Effector memory CD8-positive, alpha-beta T cell (primary cell): ENCODE measurements around the gene KRT7.
A peak's percentile ranks its signal among the peaks of the same experiment; 100 is the strongest.
"Not testable (repeated sequence)": the region's sequence is repeated elsewhere in the genome, so short reads cannot be mapped to it uniquely, and the experiment has no call there.

Experiments used
- ATAC-seq: fragments of 150-1000 bp; cut with Tn5 transposase; replicated peaks from 2 replicates; pipeline ENCODE4 v1.10.0; 2021; ENCODE audit warnings: mild to moderate bottlenecking, moderate library complexity
- DNase-seq, 3 experiments: peaks; one replicate each; pipeline ENCODE4 v3.0.0; 2021
- H3K27ac Mint-ChIP-seq, 2 donors: one replicate each; pipeline ENCODE4 v1.8.0; 2022; ENCODE audit warnings: mild to moderate bottlenecking in 2 of 2, mixed read lengths in 2 of 2, moderate library complexity in 2 of 2
- H3K27me3 Mint-ChIP-seq, 2 donors: one replicate each; pipeline ENCODE4 v1.8.0; 2022; ENCODE audit warnings: mixed read lengths in 2 of 2
- H3K36me3 Mint-ChIP-seq: one replicate; pipeline ENCODE4 v1.8.0; 2022; ENCODE audit warnings: mild to moderate bottlenecking, moderate library complexity, mixed read lengths; ENCODE audit not compliant: insufficient read depth
- H3K4me1 Mint-ChIP-seq, 2 donors: one replicate each; pipeline ENCODE4 v1.8.0; 2022; ENCODE audit warnings: low read depth in 2 of 2, mixed read lengths in 2 of 2
- H3K4me3 Mint-ChIP-seq, 2 donors: one replicate each; pipeline ENCODE4 v1.8.0; 2022; ENCODE audit warnings: mild to moderate bottlenecking in 2 of 2, mixed read lengths in 2 of 2, moderate library complexity in 2 of 2
- H3K9me3 Mint-ChIP-seq, 2 donors: one replicate each; pipeline ENCODE4 v1.8.0; 2022; ENCODE audit warnings: mixed read lengths in 2 of 2

Gene KRT7

DNA sequence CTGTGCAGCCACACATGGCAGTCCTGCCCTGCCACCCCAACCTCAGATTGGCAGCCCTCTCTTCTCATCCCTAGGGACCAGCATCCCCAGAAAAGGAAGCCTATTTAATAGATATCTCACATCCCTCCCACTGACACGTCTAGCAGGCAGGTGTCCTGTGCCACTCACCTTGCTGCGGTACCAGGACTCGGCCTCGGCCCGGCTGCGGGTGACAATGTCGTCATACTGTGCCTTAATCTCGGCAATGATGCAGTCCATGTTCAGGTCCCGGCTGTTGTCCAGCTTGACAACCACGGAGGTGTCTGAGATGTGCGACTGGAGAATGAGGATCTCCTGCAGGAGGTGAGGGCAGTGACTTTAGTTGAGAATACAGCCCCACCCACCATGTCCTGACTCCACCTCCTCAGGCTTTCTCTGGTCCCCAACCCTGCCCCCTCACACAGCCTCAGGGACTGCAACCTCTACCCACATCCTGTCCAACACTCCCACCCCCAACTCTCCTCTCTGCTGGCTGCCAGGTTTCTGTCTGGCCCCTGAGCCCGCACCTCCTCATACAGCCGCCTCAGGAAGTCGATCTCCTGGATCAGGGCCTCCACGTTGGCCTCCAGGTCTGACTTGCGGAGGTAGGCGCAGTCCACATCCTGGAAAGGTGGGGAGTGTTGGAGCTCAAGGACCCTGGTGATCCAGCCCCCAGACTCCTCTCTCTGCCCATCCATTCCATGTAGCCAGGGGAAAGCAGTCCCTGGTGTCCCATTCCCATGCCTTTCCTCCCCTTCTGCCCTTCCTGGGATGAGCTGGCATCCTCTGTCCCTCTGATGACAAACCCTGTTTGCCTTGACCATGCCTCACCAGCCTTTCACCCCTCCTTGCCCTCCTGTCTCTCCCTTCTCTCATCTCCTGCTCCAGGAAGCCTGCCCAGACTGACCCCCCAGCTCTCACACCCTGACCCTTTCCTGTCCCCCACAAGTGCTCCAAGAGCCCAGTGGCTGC lies 55.1 kb downstream of the KRT7 start:
- peak overlapping the region; percentile 1 to 35 for H3K27ac Mint-ChIP-seq
- not testable (repeated sequence) for H3K36me3 Mint-ChIP-seq, H3K9me3 Mint-ChIP-seq, DNase-seq
- ATAC-seq = peak; percentile 62
- H3K27me3 Mint-ChIP-seq = peaks cover 1 to 42% of the 10 kb centered on the region in 2 donors
- H3K4me3 Mint-ChIP-seq = peak overlapping the region; percentile 8 to 16
- H3K4me1 Mint-ChIP-seq = peaks cover 12 to 13% of the 10 kb centered on the region in 2 donors

- Mint-ChIP-seq H3K27me3 (peaks cover 8 to 41% of the 10 kb centered on the region in 2 donors), H3K4me1 (peaks cover 12 to 13% of the 10 kb centered on the region in 2 donors)
- not testable (repeated sequence) for H3K9me3 Mint-ChIP-seq, H3K4me3 Mint-ChIP-seq, H3K36me3 Mint-ChIP-seq, DNase-seq, ATAC-seq, H3K27ac Mint-ChIP-seq
Observed at GRCh38 chr12:52290483-52291134, 57.6 kb downstream of the KRT7 start.

DNA sequence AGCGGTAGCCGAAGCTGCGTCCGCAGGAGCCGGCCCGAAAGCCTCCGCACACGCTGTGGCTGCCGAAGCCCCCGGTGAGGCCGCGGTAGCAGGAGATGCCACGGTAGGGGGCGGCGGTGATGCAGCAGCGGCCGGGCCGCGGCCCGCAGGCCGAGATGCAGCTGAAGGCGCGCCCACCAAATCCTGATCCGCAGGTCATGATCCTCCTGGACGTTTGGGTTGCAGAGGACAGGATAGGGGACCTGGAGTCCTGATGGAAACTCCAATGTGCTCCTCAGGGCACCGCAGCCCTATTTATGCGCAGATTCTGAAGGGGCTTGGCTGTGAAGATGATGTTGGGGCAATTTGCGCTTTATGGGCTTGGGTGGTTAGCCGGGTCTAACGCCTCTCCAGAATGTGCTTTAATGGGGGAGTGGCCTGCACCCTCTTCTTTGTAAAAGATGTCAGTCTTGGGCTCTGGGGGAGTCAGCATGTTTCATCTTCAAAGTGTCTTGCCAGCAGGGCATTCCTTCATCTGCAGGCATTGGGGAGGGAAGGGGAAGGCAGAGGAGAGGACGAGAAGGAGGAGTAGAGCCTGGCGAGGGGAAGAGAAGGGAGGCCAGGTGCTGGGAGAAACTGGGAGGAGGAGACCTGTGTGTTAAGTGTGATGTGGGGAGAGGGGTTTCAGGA lies 58.4 kb downstream of the KRT7 start, which contains the start of gene KRT81:
KRT81 (minus strand) TSS at position 268 of the 669 bp plus-strand sequence; CDS start at position 199, 69 bp downstream.
- Mint-ChIP-seq H3K27me3 (peaks cover 8 to 36% of the 10 kb centered on the region in 2 donors), H3K4me1 (peaks cover 12 to 13% of the 10 kb centered on the region in 2 donors), H3K27ac (no peak within 1 kb of the TSS), H3K36me3 (no peaks in the 10 kb centered on the region), H3K4me3 (no peak within 1 kb of the TSS), H3K9me3 (no peaks in the 10 kb centered on the region)
- no peak for DNase-seq
- no peak for ATAC-seq

GRCh38 chr12:52293926-52294325 lies 60.9 kb downstream of the KRT7 start:
- Mint-ChIP-seq H3K4me1 (no peaks in the 10 kb centered on the region), H3K9me3 (no peaks in the 10 kb centered on the region), H3K4me3 (no peak overlapping the region), H3K36me3 (no peaks in the 10 kb centered on the region), H3K27me3 (peaks cover 8 to 30% of the 10 kb centered on the region in 2 donors), H3K27ac (no peak overlapping the region)
- DNase-seq (no peak), ATAC-seq (no peak)

DNA sequence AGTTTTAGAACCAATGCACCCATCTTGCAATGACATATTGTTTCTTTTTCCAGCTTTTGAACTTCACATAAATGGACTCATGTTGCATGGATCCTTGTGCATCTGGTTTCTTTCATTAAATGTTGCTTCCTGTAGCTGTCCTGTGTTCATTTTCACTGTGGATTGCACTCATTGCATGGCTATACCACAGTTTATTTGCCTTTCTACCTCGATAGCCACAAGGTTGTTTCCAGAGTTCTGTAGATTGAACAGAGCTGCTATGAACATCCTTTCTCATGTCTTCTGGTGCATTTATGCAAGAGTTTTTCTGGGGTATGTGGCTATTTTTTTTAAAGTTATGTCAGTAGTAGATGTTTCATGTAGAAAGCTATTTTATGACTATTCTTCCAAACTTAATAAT lies 61.8 kb downstream of the KRT7 start:
- DNase-seq = no peak
- Mint-ChIP-seq H3K27ac (no peak overlapping the region), H3K4me3 (no peak overlapping the region), H3K9me3 (no peaks in the 10 kb centered on the region), H3K4me1 (no peaks in the 10 kb centered on the region), H3K27me3 (peaks cover 8 to 38% of the 10 kb centered on the region in 2 donors), H3K36me3 (no peaks in the 10 kb centered on the region)
- no peak for ATAC-seq

GRCh38 chr12:52295663-52296062 lies 62.6 kb downstream of the KRT7 start:
- Mint-ChIP-seq H3K9me3 (no peaks in the 10 kb centered on the region), H3K27me3 (peaks cover 8 to 39% of the 10 kb centered on the region in 2 donors), H3K27ac (no peak overlapping the region), H3K4me3 (no peak overlapping the region), H3K4me1 (no peaks in the 10 kb centered on the region), H3K36me3 (no peaks in the 10 kb centered on the region)
- ATAC-seq = no peak
- DNase-seq = no peak

- no peaks in the 10 kb centered on the region for H3K4me1 Mint-ChIP-seq
- H3K36me3 Mint-ChIP-seq = no peaks in the 10 kb centered on the region
- no peak overlapping the region for H3K27ac Mint-ChIP-seq
- no peak overlapping the region for H3K4me3 Mint-ChIP-seq
- DNase-seq (no peak), ATAC-seq (no peak)
- peaks cover 8 to 32% of the 10 kb centered on the region in 2 donors for H3K27me3 Mint-ChIP-seq
- H3K9me3 Mint-ChIP-seq = no peaks in the 10 kb centered on the region
Observed at GRCh38 chr12:52296572-52297215, 63.7 kb downstream of the KRT7 start.
